Epithelial cell of esophagus (primary cell): Measurements from ENCODE around the gene RCAN2.
A peak's percentile ranks its signal among the peaks of the same experiment; 100 is the strongest.

ENCODE experiments used
- DNase-seq: peaks from one replicate; pipeline ENCODE4 v3.0.0; 2010; ENCODE audit warnings: low read depth
- H3K4me3 ChIP-seq: 2 replicates; pipeline ENCODE4 v1.5.1; 2011; ENCODE audit warnings: mild to moderate bottlenecking, low read length, control low read depth
- TF ChIP-seq, protein P1 (sequence below): IDR thresholded peaks from 2 replicates; pipeline ENCODE4 v1.5.1; 2011; ENCODE audit warnings: low read depth, mild to moderate bottlenecking, low read length, control low read depth, inconsistent platforms; ENCODE audit not compliant: insufficient read depth; ENCODE audit errors: missing control alignments

RCAN2 gene

DNA sequence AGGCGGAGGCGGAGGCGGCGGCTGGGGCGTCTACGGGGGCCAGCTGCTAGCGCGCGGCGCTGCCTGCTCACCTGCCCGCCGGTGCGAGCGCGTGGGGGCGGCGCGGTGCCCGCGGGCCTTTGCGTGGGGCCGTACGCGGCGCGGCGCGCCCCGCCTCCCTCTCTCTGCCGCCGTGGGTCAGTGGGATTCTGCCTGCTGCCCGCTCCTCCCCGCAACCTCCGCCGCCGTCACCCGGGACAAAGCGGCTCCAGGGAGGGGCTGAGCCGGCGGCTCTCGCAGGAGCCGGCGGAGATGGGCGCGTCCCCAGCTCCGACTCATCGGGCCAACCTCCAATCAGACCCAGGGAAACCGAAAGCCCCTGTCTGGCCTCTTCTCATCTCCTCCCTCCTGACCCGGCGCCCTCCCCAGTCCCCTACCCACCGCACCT is at the start of gene RCAN2:
Gene RCAN2, minus strand, starts transcription at position 249 of the 427 bp plus-strand sequence.
- TF ChIP-seq, protein P1, sequence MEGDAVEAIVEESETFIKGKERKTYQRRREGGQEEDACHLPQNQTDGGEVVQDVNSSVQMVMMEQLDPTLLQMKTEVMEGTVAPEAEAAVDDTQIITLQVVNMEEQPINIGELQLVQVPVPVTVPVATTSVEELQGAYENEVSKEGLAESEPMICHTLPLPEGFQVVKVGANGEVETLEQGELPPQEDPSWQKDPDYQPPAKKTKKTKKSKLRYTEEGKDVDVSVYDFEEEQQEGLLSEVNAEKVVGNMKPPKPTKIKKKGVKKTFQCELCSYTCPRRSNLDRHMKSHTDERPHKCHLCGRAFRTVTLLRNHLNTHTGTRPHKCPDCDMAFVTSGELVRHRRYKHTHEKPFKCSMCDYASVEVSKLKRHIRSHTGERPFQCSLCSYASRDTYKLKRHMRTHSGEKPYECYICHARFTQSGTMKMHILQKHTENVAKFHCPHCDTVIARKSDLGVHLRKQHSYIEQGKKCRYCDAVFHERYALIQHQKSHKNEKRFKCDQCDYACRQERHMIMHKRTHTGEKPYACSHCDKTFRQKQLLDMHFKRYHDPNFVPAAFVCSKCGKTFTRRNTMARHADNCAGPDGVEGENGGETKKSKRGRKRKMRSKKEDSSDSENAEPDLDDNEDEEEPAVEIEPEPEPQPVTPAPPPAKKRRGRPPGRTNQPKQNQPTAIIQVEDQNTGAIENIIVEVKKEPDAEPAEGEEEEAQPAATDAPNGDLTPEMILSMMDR: no peak
- peak within 1 kb of the TSS; percentile 27 for H3K4me3 ChIP-seq
- peak; percentile 50 for DNase-seq

DNA sequence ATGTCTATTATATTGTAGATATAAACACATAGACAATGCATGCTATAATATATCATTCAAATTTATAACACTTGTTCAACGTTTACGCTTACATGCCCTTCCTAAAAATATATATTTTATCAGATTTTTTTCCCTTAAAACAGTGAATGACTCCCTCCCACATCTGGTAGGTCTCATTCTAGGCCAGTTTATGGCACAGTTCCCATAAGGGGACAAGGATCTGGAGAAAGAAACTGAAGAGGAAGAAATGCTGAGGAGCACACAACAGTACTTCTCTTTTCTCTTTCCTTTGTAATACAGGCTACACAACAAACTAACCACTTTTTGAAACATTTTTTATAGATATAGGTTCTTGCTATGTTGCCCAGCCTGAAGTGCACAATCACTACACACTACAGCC is 48.6 kb upstream of the RCAN2 start:
- TF ChIP-seq, protein P1: no peak
- DNase-seq: no peak
- H3K4me3 ChIP-seq: no peak overlapping the region

DNA sequence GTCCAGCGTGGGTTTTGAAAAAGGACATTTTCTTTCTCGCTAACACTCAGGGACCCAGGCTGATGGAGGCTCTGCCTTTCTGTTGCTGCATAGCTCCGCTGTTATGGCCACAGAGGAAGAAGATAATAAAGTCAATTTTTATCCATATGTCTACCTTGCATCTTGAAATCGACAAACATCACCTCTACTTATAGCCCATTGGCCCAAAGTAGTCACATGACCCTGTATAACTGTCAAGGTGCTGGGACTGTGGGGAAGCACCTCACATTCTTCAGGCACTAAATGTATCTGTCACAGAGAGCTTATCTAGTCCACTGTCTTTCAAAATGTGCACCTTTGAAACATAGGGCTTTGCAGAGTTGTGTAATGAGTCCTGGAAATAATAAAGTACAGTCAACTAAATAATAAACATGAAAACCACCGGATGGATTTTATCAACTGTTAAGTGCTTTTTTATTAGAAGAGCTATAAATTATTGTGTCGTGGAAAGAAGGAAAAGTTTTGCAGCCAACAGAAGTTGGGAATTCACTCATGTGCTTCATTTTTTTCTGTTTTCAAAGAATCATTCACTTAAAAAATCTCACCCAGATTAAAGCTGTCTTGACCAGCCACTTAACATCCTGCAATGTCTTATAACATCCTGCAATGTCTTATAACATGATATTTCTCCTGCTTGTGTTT is 47.7 kb upstream of the RCAN2 start:
- H3K4me3 ChIP-seq: no peak overlapping the region
- TF ChIP-seq, protein P1: no peak
- DNase-seq: no peak

DNA sequence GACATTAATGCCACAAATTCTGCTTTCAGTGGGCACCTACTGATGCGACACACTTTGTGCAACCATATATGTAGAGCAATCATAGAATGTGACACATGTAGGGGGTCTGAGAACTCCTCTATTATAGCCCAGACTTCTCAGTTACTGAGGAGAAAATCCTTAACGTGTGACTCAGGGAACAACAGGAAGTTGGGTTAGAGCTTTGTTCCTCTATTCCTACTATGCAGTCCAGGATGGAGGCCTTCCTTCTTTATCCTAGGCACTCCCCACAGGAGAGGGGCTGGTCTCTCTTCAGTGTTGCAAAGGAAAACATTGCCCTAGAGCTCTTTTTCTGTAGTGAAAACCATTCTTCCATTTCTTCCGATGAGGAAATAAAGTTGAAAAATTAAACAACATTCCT is 39.6 kb upstream of the RCAN2 start:
- H3K4me3 ChIP-seq: no peak overlapping the region
- DNase-seq: no peak
- TF ChIP-seq, protein P1: no peak

DNA sequence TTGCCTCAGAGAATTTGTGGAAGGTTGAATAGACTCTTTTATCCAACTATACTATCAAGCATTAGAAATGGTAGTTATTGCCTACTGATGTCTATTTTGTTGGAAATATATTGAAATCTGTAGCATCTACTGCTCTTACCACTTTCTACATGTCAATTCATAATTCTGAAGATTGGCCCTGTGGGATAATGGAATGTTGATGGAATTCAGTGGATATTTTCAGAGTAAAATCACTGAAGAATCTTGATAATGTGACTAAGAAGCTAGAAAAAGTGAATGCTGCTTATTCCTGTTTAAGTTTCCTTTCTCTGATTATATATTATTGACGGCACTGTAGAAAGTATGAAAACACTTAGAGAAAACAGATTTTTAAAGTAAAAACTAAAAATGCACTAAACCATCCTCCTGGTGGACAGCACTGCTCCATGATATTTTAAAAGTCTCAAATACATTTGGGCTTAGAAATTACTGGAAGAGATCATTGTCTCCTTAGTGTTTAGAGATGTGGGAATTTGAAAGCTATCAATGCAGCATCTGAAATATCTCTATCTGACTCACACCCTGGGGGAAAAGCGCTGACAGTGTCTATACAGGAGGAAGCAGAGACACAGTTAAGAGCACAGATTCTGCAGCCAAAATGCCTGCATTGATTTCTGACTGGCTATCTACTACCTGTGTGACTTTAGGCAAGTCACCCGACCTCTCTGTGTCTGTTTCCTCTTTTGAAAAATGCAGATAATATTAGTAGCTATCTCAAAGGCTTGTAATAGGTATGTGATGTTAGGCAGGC is 37.9 kb upstream of the RCAN2 start:
- no peak overlapping the region for H3K4me3 ChIP-seq
- TF ChIP-seq, protein P1: no peak
- DNase-seq: no peak

DNA sequence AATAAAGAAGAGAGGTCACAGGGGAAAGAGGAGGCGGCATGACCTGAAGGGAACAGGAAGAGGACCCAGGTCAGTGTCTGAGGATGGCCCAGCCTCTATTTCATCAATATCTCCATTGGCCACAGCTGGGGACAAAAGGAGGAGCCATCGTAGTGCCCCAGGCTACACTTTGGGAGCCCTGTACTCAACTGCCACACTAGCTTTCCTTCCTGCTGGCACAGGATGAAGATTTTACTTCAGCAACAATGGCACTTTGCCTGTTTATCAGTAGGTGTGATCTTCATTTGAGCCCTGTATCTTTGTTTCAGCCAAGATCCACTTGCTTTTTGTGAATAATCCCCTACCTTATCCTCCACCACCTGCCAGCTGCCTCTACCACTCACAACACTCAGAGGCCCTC is 35.4 kb upstream of the RCAN2 start:
- TF ChIP-seq, protein P1: no peak
- no peak overlapping the region for H3K4me3 ChIP-seq
- DNase-seq: no peak

DNA sequence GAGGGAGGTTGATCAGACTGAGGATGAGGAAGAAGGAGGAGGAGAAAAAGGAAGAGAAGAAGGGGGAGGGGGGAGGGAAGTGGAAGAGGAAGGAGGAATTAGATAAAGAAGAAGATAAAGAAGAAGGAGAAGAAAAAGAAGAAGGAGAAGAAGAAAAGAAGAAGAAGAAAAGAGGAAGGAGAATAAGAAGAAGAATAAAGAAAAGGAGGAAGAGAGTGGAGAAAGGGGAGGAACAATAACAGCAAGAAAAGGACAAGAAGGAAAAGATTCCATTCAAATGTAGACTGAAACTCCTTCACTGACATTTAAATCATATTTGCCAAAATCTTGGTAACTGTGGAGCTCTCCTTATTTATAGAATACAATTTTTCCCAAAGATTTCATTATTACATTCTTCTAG is 34.3 kb upstream of the RCAN2 start:
- H3K4me3 ChIP-seq: no peak overlapping the region
- no peak for DNase-seq
- TF ChIP-seq, protein P1: no peak
